GM21737 (cell line): ENCODE measurements around the gene TNFRSF6B.
A peak's percentile ranks its signal among the peaks of the same experiment; 100 is the strongest.
"Not testable (repeated sequence)": the region's sequence is repeated elsewhere in the genome, so short reads cannot be mapped to it uniquely, and the experiment has no call there.

ENCODE experiments used
- ATAC-seq: cut with Tn5 transposase; IDR thresholded peaks from one replicate; pipeline ENCODE4 v1.9.1; 2021; ENCODE audit warnings: mild to moderate bottlenecking, moderate library complexity; ENCODE audit not compliant: unreplicated experiment

TNFRSF6B gene

DNA sequence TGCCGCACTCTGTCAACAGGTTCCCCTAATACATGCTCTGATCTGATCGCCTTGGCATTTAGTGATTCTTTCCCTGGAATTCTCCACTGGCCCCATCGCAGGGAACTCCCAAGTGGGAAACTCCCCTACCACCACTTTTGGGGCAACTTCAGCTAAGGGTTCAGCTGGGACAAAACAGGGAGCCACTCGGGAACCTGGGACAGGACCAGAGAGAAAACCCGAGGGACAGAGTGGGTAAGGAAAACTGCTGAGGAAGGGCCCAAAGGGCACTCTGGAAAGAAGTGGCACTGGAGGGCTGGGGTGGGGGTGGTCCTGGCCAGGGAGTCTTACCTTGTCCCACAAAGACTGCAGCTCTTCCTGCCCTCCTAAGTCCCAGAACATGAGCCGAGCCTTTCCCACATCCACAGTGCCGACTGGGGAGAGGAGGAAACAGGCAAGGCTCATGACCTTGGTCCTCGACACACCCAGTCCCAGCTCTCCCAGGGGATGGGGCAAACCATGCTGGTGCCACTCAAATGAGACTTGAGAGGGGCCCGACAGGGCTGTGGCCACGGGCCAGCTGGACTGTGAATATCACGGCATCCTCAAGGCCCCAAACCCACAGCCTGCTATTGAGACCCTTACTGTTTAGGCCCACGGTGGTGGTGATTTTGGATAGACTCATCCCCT lies 9.7 kb downstream of the TNFRSF6B start:
- no peak for ATAC-seq

DNA sequence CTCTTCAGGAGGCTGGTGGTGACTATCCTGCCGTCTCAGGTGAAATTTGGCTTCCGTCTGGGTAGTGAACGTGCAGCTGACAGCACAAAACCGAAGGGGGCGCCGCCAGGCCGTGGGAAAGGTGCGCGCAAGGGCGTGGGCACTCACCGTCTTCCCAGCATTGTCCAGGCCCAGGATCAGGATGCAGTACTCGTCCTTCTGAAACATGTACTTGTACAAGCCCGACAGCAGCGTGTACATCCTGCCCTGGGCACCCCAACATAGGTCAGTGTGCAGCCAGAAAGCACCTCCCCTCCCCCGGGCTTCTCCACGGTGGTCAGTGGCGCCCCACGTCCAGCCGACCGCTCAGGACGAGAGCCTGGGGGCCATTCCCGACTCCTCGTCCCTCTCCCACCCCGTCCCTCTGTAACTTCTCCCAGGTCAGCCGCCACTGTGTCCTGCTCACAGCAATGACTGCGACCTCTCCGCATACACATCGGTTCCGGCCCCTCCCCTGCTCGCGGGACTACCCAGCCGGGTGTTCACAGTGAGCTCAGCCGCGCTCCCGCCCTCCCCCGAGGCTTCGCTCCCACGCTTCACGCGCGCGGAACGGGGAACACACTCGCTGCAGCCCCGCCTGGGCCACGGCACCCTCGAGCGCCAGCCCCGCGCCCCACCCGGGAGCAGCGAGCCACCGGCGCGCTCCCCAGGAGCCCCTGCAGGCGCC lies 10.6 kb downstream of the TNFRSF6B start:
- ATAC-seq, result no peak

DNA sequence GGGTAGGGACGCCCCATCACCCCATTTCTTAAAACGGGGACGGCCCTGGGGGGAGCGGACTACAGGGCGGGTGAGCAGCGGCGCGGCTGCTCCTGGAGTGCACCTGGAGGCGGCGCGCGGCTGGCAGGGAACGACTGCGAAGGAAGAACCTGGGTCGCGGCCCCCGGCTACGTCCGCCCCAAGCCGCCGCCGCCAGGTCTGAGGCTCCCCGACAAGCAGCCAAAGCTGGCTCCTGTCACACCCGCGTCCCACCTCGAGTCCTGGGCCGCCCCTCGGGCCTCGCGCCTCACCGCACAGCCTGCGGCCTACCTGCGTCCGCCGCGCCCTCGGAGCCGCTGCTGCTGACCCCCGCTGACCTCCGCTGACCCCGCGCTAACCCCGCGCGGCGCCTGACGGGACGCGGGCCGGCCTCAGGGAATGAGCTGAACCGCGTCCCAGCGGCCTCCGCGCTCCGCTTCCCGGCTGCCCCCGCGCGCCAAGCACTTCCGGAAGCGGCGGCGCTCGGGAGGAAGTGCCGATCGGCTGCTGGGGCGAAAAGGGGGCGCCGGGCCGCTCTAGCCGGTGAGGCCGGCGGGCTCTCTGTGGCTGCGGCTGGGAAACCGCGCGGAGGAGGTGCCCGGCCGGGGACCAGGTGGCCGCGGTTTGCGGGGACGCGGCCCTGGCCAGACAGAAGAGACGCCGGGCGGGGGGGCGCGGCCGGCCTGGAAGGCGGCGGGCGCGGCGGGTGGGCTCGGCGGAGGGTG lies 11.3 kb downstream of the TNFRSF6B start, which contains the start of the genes ARFRP1 and ZGPAT:
Gene ARFRP1 (minus strand): TSS at position 419 of the 743 bp plus-strand sequence. CDS start 885 bp downstream, outside the sequence.
Gene ZGPAT (plus strand): TSS at position 482 of the 743 bp plus-strand sequence. CDS start 542 bp downstream, outside the sequence.
- peak; percentile 61 for ATAC-seq

DNA sequence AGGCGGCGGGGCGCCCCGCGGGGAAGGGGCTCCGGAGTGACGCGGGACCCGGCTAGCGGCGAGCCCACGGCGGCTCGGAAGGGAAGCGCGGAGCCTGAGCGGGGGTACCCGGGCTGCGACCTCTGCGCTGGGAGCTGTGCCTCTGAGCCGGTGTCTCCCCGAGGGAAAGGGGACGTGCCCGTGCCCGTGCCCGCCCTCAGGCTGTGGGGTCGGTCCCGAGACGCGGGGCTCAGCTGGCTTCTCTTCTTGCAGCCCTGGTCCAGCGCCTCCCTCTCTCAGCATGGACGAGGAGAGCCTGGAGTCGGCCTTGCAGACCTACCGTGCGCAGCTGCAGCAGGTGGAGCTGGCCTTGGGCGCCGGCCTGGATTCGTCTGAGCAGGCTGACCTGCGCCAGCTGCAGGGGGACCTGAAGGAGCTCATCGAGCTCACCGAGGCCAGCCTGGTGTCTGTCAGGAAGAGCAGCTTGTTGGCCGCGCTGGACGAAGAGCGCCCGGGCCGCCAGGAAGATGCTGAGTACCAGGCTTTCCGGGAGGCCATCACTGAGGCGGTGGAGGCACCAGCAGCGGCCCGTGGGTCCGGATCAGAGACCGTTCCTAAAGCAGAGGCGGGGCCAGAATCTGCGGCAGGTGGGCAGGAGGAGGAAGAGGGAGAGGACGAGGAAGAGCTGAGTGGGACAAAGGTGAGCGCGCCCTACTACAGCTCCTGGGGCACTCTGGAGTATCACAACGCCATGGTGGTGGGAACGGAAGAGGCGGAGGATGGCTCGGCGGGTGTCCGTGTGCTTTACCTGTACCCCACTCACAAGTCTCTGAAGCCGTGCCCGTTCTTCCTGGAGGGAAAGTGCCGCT lies 12.1 kb downstream of the TNFRSF6B start:
- ATAC-seq, result peak; percentile 14

DNA sequence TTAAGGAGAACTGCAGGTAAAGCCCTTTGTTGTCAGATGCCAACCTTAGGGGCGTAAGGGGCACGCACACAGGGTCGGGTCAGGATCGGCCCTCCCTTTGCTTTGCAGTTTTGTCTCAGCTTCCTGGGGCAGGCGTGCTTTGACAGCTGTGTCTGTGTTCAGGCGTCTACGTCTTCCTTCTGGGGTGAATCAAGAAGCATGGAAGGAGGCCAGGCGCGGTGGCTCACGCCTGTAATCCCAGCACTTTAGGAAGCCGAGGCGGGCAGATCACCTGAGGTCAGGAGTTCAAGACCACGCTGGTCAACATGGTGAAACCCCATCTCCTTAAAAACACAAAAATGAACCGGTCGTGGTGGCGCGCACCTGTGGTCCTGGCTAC lies 12.7 kb downstream of the TNFRSF6B start:
- no peak for ATAC-seq

DNA sequence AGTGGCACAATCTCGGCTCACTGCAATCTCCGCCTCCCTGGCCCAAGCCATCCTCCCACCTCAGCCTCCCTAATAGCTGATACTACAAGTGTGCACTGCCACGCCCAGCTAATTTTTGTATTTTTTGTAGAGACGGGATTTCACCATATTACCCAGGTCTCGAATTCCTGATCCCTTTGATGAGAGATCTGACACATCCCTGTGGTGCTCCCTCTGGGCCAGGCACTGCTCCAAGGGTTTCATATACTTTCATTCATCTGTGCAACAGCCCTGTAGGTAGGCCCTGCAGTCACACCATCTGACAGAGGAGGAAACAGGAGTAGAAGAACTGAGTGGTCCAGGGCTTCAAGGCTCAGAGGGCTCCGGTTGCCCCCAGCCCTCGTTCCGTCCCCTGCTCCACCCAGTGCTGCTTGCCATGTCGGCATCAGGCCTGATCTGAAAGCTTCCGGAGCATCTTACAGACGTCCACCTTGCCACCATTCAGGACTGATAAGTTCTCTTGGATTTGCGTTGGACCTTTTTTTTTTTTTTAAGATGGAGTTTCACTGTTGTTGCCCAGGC lies 14.7 kb downstream of the TNFRSF6B start:
- ATAC-seq, result no peak

DNA sequence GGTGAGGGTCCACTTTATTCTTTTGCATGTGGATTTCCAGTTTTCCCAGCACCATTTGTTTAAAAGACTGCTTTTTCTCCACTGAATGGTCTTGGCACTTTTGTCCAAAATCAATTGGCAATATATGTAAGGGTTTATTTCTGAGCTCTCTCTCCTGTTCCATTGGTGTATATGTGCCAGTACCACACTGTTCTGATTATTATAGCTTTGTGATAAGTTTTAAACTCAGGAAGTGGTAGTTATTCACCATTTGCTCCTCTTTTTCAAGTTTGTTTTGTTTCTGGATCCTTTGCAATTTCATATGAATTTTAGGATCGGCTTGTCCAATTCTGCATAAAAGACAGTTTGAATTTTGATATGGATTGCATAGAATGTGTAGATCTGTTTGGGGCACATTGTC lies 15.7 kb downstream of the TNFRSF6B start:
- ATAC-seq, result no peak

DNA sequence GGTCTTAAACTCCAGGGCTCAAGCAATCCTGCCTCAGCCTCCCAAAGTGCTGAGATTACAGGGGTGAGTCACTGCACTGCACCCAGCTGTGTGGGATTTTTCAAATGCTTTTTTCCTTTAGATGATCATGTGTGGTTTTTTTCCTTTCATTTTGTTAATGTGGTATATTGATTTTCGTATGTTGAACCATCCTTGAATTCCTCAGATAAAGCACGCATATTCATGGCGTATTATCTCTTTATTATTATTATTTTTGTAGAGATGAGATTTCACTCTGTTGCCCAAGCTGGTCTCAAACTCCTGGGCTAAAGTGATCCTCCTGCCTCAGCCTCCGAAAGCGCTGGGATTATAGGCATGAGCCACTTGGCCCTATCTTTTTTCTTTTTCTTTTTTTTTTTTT lies 18.4 kb downstream of the TNFRSF6B start:
- ATAC-seq, result no peak

DNA sequence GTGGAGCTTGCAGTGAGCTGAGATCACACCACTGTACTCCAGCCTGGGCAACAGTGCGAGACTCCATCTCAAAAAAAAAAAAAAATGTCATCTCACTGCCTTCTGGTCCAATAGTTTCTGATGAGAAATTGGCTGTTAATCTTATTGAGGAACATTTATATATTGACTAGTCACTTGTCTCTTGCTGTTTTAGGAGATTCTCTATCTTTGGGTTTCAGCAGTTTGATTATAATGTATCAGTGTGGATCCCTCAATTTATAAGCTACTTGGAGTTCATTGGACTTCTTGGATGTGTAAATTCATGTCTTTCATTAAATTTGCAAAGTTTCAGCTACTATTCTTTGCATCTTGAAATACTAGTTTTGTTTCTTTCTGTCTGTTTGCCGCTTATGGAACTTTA lies 22.5 kb downstream of the TNFRSF6B start:
- ATAC-seq, result no peak

DNA sequence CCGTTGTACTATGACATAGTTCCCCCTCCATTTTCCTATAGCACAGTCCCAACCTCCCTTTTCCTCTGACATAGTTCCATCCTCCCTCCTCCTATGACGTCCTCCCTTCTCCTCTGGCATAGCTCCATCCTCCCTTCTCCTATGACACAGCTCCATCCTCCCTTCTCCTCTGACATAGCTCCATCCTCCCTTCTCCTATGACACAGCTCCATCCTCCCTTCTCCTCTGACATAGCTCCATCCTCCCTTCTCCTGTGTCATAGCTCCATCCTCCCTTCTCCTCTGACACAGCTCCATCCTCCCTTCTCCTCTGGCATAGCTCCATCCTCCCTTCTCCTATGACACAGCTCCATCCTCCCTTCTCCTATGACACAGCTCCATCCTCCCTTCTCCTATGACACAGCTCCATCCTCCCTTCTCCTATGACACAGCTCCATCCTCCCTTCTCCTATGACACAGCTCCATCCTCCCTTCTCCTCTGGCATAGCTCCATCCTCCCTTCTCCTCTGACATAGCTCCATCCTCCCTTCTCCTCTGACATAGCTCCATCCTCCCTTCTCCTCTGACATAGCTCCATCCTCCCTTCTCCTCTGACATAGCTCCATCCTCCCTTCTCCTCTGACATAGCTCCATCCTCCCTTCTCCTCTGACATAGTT lies 26.6 kb downstream of the TNFRSF6B start:
- ATAC-seq, result not testable (repeated sequence)

DNA sequence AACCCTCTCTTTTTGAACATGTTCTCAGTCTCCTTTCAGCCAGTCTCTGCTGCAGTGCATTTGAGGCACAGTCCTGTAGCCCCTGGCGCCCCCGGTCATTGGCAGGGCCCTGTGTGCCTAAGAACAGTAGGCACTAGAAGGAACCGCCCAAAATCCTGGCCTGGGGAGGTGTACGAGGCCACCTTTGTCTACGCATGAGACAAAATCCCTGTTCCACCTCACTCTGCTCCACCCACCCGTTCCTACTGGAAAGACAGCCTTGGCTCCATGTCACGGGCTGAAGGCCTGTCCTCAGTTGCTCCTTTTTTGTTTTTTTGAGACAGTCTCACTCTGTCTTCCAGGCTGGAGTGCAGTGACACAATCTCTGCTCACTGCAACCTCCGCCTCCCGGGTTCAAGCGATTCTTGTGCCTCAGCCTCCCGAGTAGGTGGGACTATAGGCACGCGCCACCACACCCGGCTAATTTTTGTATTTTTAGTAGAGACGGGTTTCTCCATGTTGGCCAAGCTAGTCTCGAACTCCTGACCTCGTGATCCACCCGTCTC lies 33.8 kb downstream of the TNFRSF6B start:
- not testable (repeated sequence) for ATAC-seq

DNA sequence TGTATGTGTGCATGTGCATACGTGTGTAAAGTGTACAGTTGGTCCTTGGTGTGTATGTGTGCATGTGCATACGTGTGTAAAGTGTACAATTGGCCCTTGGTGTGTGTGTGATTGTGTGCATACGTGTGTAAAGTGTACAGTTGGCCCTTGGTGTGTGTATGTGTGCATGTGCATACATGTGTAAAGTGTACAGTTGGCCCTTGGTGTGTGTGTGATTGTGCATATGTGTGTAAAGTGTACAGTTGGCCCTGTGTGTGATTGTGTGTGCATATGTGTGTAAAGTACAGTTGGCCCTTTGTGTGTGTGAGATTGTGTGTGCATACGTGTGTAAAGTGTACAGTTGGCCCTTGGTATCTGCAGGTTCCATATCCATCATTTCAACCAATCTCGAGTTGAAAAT lies 35.0 kb downstream of the TNFRSF6B start:
- no peak for ATAC-seq

DNA sequence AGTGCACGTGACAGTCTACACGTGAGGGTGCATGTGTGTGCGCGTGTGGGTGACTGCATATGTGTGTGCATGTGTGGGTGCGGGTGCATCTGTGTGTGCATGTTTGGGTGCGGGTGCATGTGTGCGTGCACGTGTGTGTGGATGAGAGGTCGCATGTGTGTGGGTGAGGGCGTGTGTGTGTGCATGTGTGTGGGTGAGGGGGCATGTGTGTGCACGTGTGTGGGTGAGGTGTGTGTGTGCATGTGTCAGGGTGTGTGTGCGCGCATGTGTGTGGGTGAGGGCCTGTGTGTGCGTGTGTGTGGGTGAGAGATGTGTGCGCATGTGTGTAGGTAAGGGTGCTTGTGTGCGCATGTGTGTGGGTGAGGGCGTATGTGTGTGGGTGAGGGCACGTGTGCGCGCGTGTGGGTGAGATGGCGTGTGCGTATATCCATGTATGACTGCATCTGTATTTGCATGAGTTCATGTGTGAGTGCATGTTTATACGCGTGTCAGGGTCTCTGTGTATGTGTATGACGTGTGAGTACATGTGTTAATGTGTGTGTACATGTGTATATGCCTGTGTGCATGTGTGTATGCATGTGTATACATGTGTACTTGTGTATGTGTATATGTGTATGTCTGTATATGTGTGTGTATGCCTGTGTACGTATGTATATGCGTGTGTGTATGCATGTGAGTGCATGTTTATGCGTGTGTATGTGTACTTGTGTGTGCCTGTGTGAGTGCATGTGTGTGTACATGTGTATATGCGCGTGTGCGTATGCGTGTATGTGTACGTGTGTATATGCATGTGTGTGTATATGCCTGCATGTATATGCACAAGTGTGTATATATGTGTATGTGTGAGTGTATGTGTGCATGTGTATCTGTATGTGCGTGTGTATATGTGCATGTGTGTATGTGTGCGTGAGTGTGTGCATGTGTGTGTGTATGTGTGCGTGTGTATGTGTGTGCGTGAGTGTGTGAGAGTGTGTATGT lies 36.0 kb downstream of the TNFRSF6B start:
- ATAC-seq, result no peak

DNA sequence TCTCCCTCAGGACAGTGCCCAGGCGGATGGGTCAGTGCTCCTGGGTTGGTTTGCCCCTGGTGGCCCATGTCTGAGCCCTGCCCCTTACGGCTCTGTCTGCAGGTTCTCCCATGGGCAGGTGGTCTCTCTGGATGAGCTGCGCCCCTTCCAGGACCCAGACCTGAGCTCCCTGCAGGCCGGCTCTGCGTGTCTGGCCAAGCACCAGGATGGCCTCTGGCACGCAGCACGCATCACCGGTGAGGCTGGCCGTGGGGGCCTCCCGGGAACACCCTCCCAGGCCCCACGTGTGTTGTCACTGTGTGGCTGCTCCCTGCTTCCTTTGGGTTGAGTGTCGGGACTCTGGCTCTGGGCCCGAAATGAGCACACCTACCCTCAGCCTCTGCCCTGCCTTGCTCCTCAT lies 36.7 kb downstream of the TNFRSF6B start:
- ATAC-seq, result no peak

DNA sequence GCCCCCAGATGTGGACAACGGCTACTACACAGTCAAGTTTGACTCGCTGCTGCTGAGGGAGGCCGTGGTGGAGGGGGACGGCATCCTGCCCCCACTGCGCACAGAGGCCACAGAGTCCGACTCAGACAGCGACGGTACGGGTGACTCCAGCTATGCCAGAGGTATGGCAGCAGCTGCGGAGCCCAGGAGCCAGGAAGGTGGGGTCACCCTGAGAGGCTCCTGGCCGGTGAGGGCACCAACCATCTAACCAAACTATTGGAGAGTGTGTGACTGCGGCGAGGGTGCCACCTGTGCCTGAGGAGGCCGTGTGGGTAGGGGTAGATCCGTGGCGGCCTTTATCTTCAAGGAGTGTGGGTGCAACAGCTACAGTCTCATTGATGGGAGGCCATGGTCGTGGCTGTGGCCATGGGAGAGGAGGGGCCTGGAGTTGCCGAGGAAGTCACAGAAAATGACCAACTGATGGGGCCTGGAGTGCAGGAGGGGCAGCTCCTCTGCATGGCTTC lies 37.2 kb downstream of the TNFRSF6B start:
- no peak for ATAC-seq

DNA sequence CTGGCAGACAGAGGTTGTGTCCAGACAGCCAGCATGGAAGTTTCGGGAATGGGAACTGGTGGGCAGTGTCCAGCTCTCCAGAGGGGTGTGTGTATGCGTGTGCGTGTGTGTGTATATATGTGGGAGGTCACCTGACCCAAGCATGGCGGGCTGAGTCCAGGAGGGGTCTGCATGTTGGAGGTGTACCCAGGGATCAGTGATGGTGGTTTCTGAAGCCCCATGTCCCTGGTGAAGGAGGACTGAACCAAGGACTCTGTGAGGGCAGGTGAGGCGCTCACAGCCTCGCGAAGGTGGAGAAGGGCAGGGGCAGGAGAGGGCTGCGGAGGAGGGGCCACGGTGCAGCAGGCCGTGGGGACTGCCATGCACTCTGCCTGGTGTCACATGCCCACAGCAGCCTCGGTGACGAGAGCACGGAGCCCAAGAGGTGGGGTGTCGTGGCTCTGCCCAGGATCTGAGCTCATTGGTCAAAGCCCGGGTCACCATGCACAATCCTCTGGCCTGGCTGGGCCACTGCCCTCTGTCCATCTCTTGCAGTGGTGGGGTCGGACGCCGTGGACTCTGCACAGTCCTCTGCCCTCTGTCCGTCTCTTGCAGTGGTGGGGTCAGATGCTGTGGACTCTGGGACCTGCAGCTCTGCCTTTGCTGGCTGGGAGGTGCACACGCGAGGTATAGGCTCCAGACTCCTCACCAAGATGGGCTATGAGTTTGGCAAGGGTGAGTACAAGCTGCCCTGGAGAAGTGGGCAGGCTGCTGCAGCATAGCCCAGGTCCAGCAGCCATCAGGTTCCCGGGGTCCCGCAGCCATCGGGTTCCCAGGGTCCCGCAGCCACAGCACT lies 37.9 kb downstream of the TNFRSF6B start:
- no peak for ATAC-seq
